Activated CD4-positive, alpha-beta T cell treated with anti-CD3 and anti-CD28 coated beads, Interleukin-2, amount 50 U/mL, for 4 hours (primary cell): ENCODE measurements around the gene CELA1.

Experiments
- DNase-seq, 2 experiments: peaks; one replicate each; pipeline ENCODE4 v3.0.0-alpha.2; 2020

Gene CELA1

GRCh38 chr12:51346581-51346980, at the start of gene CELA1:
Gene CELA1, minus strand, starts transcription at chr12:51346679. Its CDS starts 41 bp downstream, at chr12:51346638.
- DNase-seq: no peak

GRCh38 chr12:51395283-51396230, 49.1 kb upstream of the CELA1 start:
- no peak for DNase-seq

- peak; percentile 56 to 61 for DNase-seq
Observed at GRCh38 chr12:51393676-51394545, 47.4 kb upstream of the CELA1 start.

- DNase-seq: no peak
Observed at GRCh38 chr12:51392556-51393237, 46.2 kb upstream of the CELA1 start.

- peak; percentile 59 to 63 for DNase-seq
Observed at GRCh38 chr12:51391283-51392123, 45.0 kb upstream of the CELA1 start, which contains the start of gene GALNT6. Gene GALNT6, minus strand, starts transcription at chr12:51391406. Its CDS starts 11,625 bp downstream, at chr12:51379781.

- no peak for DNase-seq
Observed at GRCh38 chr12:51390891-51391282, 44.4 kb upstream of the CELA1 start.

GRCh38 chr12:51390457-51390856, 44.0 kb upstream of the CELA1 start:
- DNase-seq: no peak

- DNase-seq: no peak
Observed at GRCh38 chr12:51389302-51389999, 43.0 kb upstream of the CELA1 start.

GRCh38 chr12:51388846-51389245, 42.4 kb upstream of the CELA1 start:
- no peak for DNase-seq

GRCh38 chr12:51388069-51388799, 41.8 kb upstream of the CELA1 start:
- no peak for DNase-seq

GRCh38 chr12:51386351-51386750, 39.9 kb upstream of the CELA1 start:
- DNase-seq: no peak

- no peak for DNase-seq
Observed at GRCh38 chr12:51383269-51383905, 36.9 kb upstream of the CELA1 start.

- no peak for DNase-seq
Observed at GRCh38 chr12:51382173-51382572, 35.7 kb upstream of the CELA1 start.

- DNase-seq: no peak
Observed at GRCh38 chr12:51381226-51382079, 35.0 kb upstream of the CELA1 start.

- no peak for DNase-seq
Observed at GRCh38 chr12:51379571-51379970, 33.1 kb upstream of the CELA1 start.

- no peak for DNase-seq
Observed at GRCh38 chr12:51378749-51379148, 32.3 kb upstream of the CELA1 start.

GRCh38 chr12:51377099-51377984, 30.9 kb upstream of the CELA1 start:
- no peak for DNase-seq

GRCh38 chr12:51374856-51375255, 28.4 kb upstream of the CELA1 start:
- DNase-seq: no peak
